Measurements from ENCODE around the gene RECQL.

Gene RECQL, protein sequence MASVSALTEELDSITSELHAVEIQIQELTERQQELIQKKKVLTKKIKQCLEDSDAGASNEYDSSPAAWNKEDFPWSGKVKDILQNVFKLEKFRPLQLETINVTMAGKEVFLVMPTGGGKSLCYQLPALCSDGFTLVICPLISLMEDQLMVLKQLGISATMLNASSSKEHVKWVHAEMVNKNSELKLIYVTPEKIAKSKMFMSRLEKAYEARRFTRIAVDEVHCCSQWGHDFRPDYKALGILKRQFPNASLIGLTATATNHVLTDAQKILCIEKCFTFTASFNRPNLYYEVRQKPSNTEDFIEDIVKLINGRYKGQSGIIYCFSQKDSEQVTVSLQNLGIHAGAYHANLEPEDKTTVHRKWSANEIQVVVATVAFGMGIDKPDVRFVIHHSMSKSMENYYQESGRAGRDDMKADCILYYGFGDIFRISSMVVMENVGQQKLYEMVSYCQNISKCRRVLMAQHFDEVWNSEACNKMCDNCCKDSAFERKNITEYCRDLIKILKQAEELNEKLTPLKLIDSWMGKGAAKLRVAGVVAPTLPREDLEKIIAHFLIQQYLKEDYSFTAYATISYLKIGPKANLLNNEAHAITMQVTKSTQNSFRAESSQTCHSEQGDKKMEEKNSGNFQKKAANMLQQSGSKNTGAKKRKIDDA

GRCh38 chr12:21501258-21502163 lies at the start of gene RECQL, which contains the start of gene GOLT1B:
Gene RECQL (minus strand): TSS chr12:21501635. CDS start chr12:21499570, 2,065 bp downstream.
Gene GOLT1B (plus strand): TSS chr12:21501789. CDS start chr12:21501924, 135 bp downstream.
- peak; percentile 93 for DNase-seq

- no peak for DNase-seq
These were observed 46.0 kb upstream of the RECQL start for GRCh38 chr12:21547437-21547836.

GRCh38 chr12:21546716-21547115 lies 45.3 kb upstream of the RECQL start:
- no peak for DNase-seq

DNA sequence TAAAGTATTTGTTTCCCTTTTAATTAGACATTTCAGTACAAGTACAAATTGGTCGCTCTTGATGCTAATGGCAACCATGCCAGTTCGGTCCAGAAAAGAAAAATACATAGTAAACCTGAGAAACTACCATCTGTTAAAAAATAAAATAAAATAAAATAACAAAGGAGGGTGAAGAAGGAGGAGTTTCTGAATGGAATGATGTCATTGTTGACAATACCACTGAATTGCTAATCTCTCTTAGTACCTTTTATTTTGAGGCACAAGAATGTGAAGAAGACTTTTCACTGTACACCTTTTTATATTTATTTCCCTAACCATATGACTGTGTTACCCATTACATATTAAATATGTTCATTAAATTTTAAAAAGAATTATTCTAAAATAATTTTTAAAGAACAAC lies 44.1 kb upstream of the RECQL start:
- no peak for DNase-seq

DNA sequence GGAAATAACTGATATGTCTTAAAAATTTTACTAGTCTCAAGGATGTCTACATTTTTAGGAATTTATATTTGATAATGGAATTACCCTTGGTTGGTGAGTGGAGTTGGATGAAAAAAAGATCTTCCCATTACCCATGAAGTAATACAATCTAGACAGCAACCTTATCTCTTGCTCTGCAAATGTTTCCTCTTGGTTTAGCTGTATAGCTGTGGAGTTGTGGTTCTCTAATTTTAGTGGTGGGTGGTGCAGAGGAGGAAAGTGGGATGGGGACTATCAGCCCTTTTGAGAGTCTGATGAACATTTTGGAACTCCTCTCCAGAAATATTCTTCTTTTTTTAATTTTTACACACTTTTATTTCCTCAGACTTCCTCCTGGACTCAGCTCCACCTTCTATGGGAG lies 41.7 kb upstream of the RECQL start:
- DNase-seq: no peak

GRCh38 chr12:21542403-21542802 lies 41.0 kb upstream of the RECQL start:
- DNase-seq: no peak

DNA sequence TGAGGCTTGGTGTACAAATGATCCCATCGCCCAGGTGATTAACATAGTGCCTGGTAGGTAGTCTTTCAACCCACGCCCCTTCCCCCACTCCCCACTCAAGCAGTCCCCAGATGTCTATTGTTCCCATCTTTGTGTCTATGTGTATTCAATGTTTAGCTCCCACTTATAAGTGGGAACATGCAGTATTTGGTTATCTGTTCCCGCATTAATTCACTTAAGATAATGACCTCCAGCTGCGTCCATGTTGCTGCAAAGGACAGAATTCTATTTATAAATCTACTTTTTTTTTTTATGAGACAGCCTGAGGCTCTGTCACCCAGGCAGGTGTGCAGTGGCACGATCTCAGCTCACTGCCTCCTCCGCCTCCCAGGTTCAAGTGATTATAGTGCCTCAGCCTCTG lies 40.3 kb upstream of the RECQL start:
- no peak for DNase-seq

DNA sequence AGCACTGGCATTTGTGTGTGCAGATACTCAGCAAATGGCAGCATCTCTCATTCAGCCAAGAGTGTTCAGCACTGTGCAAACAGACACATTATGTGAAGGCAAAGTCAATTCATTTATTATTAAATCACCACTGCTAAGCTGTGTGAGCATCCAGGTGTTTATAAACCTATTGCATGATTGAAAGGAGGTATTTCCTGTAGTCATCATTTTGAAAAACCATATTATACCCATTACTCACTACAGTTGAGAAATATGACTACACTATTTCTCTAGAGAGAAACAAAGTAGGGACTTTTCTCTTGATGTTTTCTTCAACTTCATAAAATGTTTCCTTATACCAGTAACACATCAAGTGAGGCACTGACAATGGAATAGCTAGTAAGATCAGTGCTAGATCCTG lies 38.4 kb upstream of the RECQL start:
- DNase-seq: peak; percentile 1

GRCh38 chr12:21538061-21538653 lies 36.7 kb upstream of the RECQL start:
- DNase-seq: no peak

DNA sequence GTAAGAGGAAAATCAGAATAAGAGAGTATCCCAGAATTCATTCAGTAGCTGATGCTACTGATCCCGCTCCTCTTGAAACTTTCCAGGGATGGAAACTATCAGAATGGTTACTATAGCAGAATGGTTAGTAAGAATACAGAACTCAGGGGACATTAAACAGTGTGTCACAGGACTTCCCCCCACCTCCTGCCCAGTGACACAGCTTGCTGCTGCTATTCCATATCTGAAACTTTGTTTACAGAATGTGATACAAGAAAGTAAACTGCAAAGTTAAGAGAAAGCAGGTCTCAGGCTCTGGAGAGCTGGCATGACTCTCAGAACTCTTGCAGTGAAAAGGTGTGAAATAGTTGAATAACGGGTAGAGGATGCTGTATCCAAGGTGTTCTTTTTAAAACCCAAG lies 28.0 kb upstream of the RECQL start:
- DNase-seq: no peak

DNA sequence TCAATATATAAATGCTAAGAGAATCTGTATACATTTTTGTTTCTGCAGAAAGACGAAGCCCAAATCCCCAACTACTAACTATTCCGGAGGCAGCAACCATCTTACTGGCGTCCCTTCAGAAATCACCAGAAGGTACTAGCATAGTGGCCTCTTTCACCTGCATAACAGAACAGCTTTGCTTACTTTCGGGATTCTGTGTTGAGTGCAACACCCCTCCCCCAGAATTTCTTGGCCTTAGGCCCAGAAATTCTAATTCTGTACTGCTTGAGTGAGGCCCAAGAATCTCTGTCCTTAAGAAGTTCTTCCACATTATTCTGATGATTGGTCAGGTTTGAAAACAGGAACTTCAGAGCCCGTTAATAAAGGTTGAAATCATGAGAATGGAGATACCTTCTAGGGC lies 27.5 kb upstream of the RECQL start:
- DNase-seq: no peak

- peak; percentile 67 for DNase-seq
These were observed 26.2 kb upstream of the RECQL start for GRCh38 chr12:21527451-21528180.

- no peak for DNase-seq
These were observed 25.4 kb upstream of the RECQL start for GRCh38 chr12:21526721-21527345.

DNA sequence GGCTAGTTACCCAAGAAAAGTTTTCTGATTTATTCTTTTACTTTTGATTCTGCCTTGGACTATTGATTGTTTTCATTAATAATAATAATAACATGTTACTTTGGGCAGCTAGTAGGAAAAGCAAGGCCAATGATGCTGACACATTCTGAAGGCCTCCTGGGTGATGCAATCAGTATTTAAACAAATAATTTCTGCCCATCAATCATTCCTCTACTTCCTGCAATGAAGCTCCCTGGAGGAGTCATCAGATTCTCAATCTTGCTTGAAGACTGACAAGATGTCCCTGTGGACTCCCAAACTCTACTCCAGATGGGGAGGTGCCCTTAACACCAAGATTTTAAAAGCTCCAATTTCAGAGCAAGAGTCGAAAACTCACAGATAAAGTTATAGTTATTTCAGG lies 24.6 kb upstream of the RECQL start, which contains the start of gene SPX:
Gene SPX, plus strand, starts transcription at position 244 of the 400 bp plus-strand sequence. CDS start 177 bp downstream, outside the sequence.
- peak; percentile 1 for DNase-seq

- DNase-seq: no peak
These were observed 21.7 kb upstream of the RECQL start for GRCh38 chr12:21523148-21523547.

DNA sequence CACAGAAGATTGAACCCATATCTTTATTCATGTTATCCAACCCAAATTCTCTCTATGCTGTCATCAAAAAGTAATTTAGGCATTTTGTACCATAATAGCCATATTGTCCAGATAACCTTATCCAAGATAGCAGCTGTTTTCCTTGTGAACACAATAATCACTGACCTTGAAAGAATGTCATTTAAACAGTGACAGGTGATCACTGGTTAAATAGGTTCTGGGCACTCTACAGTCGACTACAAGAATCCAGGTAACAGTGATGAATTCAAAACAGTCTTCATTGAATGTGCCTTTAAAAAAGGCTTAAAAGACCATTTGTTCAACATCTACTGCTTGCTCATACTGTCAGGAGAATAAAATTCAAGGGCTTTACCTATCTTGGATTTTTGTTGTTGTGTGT lies 20.1 kb upstream of the RECQL start:
- DNase-seq: no peak

- no peak for DNase-seq
These were observed 17.0 kb upstream of the RECQL start for GRCh38 chr12:21518451-21518850.

DNA sequence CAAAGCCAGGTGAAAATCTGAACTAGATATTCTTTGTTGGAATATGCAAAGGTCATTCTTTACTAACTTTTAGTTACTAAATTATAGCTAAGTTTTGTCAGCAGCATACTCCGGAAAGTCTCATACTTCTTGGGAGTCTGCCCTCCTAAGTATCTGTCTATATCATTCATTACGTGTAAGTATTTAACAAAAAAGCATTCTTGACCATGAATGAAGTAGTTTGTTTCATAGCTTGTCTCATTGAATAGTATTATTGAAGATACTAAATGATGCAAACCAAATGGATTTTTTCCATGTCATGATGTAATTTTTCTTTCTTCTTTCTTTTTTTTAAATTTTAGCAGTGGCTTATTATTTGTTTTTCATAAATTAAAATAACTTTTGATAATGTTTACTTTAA lies 14.8 kb upstream of the RECQL start:
- DNase-seq: no peak

DNA sequence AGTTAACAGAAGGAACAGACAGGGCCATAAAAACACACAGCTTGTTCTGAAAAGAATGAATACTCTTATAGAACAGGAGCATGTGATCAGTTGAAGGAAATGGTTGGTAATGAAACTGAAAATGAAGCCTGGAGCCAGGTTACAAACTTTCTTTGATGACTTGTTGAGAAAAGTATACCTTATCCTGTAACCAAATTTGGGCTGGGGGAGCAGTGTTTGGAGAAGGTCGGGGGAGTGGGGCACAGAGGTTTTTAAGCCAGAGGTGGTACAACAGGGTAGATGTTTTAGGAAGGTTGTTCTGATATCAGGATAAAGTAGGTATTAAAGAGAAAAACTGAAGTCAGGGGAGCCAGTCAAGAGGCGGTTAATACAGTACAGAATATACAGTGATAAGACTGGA lies 8.3 kb upstream of the RECQL start:
- no peak for DNase-seq

DNA sequence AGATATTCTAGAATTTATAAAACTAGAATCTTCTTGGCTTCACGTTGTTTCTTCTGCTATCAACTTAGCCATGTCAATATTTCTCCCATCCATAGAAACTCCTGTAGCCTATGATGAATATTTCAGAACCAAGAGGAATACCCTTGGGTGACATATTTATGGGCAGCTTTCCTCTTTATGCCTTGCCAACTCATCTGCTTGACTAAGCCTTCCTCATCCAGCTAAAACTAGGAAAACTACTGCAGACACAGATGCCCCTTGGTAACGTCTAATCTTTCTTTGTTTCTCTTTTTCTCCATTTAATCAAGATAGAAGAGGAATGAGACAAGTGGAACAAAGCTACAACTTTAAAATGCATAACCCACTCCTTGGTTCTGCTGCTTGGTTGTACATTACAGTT lies 6.4 kb upstream of the RECQL start:
- DNase-seq: no peak

GRCh38 chr12:21505888-21506287 lies 4.5 kb upstream of the RECQL start:
- no peak for DNase-seq

GRCh38 chr12:21502872-21503271 lies 1.4 kb upstream of the RECQL start:
- no peak for DNase-seq

Data from NCI-H510A (cell line).